Muscle of arm (tissue), 12 donors: ENCODE measurements around the gene TMEM9B. TPM values are rescaled to one million over a fixed set of nuclear protein-coding genes. Genes with fewer than 3 reads are reported as not detected.

ENCODE experiments used
- polyA plus RNA-seq, 12 donors: library from polyadenylated mRNA; unstranded; fragments of 120-200 nt; gene quantifications; one replicate each; pipeline ENCODE4 v1.2.1, GENCODE V29; 2013; ENCODE audit not compliant: insufficient read length in 12 of 12

The TMEM9B gene
- polyA plus RNA-seq, 12 donors = 31.7 to 54.2 (median 41.3) TPM; not detected in 1

Other genes starting within 250 kb of the TMEM9B start
- gene AKIP1, start 53.3 kb downstream of the TMEM9B start, polyA plus RNA-seq = 10 to 100 TPM in 11 of 12 donors, not detected in 1; 18.4 to 26.5 (median 22.8) TPM
- gene C11orf16, start 31.5 kb downstream of the TMEM9B start, polyA plus RNA-seq = under 1 TPM in 1 of 12 donors, not detected in 11; 0.22 TPM
- gene ASCL3, start 21.4 kb downstream of the TMEM9B start, polyA plus RNA-seq = under 1 TPM in 1 of 12 donors, not detected in 11; 0.90 TPM
- 1 to 10 TPM in 5 of 12 donors, under 1 TPM in 5, not detected in 2; 0.76 to 1.4 (median 0.99) TPM for gene NRIP3, start 39.6 kb upstream of the TMEM9B start, polyA plus RNA-seq
- 10 to 100 TPM in 11 of 12 donors, not detected in 1; 24.0 to 46.9 (median 32.6) TPM for gene SCUBE2, start 127.2 kb upstream of the TMEM9B start, polyA plus RNA-seq